GM03348 (cell line): ENCODE data around the gene TFDP1.
"Not testable (repeated sequence)": the region's sequence is repeated elsewhere in the genome, so short reads cannot be mapped to it uniquely, and the experiment has no call there.

Experiments used
- DNase-seq: peaks from one replicate; pipeline ENCODE4 v3.0.0; 2012; ENCODE audit warnings: low spot score

The TFDP1 gene

DNA sequence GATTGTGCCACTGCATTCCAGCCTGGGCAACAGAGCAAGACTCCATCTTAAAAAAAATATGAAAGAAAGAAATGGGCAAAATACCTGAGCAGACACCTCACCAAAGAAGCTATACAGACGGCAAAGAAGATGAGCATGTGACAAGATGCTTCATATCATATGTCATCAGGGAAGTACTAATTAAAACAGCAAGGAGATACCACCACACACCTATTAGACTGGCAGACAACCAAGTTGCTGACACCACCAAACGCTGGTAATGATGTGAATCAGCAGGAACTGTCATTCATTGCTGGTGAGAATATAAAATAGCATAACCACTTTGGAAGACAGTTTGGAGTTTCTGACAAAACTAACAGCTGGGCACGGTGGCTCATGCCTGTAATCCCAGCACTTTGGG lies 11.5 kb upstream of the TFDP1 start:
- DNase-seq, result no peak

- DNase-seq, result no peak
These were observed 8.0 kb upstream of the TFDP1 start for GRCh38 chr13:113576597-113576996.

DNA sequence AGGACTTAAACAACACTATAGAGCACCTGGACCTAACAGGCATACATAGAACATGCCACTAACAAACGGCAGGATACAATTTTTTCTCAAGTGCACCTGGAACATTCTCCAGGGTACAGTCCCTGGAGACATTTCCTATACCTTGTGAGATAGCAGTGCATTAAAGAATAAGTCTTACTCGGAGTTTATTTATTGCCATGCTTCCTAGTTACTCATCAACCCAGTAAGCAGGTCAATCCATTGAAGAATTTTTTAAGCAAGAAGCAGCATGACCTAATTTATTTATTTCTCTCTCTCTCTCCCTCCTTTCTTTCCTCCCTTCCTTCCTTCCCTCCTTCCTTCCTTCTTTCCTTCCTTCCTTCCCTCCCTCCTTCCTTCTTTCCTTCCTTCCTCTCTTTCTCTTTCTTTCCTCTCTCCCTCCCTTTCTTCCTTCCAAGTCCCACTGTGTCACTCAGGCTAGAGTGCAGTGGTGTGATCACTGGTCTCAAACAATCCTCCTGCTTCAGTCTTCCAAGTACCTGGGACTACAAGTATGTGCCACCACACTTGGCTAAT lies 6.6 kb upstream of the TFDP1 start:
- no peak for DNase-seq

DNA sequence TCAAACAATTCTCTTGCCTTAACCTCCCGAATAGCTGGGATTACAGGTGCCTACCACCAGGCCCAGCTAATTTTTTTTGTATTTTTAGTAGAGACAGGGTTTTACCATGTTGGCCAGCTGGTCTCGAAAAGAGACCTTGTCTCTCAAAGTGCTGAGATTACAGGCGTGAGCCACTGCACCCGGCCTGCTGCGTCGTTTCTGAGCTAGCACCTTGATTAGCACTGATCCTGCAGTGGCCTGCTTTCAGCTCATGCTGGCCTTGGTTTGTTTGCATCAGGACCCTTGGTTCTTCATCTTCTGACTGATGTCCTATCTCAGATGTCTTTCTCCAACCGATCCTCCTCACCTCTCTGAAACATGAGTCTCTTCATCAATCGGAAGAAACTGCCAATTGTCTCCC lies 4.9 kb upstream of the TFDP1 start:
- no peak for DNase-seq

DNA sequence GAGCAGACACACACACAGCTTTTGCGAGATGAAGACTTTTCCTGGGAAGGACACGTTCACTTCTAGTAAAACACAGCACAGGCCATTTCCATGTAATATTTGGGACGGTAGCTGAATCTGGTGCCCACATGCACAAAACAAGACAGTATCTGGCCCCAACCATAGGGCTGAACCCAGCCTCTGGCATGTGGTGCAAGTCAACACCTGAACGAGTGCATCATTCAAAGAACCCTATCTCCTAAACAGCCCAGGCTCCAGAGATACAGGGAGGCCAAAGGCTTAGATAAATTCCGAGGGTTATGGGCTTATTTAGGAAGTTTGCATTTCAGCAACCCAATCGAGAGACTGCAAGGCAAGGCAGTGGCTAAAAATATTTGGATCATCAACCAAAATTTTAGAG lies 2.7 kb upstream of the TFDP1 start:
- no peak for DNase-seq

- no peak for DNase-seq
These were observed 1.5 kb upstream of the TFDP1 start for GRCh38 chr13:113582841-113583631.

GRCh38 chr13:113584870-113585671 lies 518 bp downstream of the TFDP1 start:
- DNase-seq, result peak; percentile 64

- no peak for DNase-seq
These were observed 1.3 kb downstream of the TFDP1 start for GRCh38 chr13:113585896-113586295.

GRCh38 chr13:113586661-113587479 lies 2.3 kb downstream of the TFDP1 start:
- DNase-seq, result no peak

- no peak for DNase-seq
These were observed 4.0 kb downstream of the TFDP1 start for GRCh38 chr13:113588394-113589111.

DNA sequence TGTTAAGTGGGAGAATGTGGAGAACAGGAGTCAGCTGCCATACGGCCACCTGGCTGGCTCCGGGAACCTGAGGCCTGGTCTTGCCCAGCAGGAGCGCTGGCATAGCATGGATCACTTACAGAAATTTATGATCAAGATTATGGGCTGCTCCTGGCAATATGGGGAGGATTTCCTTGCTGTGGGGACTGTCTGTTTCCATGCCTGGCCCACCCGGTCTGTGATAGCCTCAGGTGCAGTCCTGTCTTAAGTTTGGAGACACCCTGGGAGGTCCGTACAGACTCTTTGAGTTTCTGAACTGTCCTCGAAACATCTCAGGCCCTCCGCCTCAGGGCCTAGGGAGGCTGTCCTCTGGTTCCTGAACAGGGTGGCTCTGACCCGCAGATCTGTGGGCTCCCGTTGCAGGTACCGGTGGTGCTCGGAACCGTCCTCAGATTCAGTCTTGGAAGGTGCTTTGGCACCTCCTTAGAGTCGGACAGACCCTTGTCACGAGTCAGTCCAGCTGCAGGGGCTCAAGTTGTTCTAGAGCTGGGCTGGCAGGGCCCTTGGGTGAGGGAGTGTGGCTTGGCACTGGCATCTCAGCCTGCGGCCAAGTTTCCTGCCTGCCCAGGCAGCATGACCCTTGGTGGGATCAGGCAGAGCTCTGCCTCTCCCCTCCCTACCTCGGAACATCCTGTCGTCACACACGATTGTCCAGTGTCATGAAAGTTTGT lies 4.9 kb downstream of the TFDP1 start:
- no peak for DNase-seq

DNA sequence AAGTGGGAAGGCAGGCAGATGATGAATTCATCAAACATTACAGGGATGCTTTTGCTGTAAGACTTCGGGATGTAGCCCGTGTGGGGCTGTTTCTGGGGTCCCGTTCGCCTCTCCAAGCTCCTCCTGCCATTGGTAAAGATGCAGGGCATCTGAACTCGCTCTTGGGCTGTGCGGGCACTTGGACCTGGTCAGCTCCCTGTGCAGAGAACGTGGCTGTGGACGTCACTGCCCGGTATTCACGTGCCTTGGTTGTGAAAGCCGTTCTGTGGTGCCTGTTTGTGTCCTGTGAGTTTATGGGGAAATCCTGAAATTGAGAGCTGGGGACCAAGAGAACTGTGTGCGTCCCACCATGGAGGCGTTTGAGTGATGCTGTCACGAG lies 5.4 kb downstream of the TFDP1 start:
- no peak for DNase-seq

DNA sequence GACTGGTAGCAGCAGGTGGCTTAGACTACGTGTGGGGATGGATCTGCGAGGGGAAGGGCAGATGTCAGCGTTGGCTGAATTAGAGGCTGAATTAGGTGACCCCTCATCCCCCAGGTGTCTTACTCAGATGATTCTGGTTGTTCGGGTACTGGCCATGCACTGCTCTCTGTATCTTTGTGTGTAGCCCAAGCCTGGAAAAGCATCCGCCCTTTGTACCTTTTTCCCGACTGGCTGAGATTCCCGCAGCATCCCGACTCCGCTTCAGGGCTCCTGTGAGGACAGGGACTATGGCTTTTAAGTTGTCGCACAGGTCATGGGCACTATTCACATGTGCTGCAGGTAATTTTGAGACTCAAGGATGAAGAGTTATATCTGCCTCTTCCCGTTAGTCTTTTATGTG lies 7.2 kb downstream of the TFDP1 start:
- no peak for DNase-seq

GRCh38 chr13:113592571-113592970 lies 8.0 kb downstream of the TFDP1 start:
- DNase-seq, result no peak

GRCh38 chr13:113594066-113594821 lies 9.7 kb downstream of the TFDP1 start:
- DNase-seq, result not testable (repeated sequence)

- DNase-seq, result no peak
These were observed 10.6 kb downstream of the TFDP1 start for GRCh38 chr13:113595131-113595530.

DNA sequence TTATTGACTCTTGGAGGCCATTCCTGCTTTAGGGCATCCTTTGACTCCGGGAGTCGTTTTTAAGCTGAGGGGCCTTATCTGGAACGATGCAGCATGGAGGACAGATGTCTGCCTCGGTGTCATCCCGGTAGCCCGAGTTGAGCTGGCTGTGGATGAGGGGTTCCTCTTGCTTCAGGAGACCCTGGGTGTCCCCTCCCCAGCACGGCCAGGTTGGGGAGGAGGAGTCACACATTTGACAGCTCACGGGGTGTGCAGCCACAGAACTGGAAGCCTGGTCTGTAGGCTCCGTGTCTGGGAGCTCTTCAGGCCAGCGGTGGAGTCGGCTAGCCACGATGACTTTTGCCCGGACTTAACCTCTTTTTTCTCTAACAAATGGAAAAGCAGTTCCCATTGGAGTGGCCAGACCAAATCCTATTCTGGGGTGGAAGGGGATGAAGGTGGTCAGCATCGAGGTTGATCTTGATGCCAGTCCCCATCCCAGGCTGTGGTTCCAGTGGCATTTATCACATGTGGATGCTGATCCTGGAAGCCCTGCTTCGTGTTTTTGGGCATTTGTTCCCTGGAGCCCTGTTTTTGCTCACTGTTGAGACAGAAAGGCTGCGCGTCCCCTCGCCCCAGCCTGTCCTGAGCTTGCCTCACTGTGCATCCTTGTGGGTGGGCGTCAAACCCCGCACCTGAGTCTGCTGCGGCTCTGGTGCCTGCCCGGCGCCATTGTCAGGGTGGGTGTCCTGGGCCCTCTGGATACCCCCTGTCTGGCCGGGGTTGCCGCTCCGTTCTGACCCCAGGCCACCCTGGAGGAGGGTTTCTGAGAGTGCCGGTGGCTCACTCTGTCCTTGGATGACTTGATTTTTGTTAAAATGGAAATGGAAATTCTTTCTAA lies 12.0 kb downstream of the TFDP1 start:
- no peak for DNase-seq

DNA sequence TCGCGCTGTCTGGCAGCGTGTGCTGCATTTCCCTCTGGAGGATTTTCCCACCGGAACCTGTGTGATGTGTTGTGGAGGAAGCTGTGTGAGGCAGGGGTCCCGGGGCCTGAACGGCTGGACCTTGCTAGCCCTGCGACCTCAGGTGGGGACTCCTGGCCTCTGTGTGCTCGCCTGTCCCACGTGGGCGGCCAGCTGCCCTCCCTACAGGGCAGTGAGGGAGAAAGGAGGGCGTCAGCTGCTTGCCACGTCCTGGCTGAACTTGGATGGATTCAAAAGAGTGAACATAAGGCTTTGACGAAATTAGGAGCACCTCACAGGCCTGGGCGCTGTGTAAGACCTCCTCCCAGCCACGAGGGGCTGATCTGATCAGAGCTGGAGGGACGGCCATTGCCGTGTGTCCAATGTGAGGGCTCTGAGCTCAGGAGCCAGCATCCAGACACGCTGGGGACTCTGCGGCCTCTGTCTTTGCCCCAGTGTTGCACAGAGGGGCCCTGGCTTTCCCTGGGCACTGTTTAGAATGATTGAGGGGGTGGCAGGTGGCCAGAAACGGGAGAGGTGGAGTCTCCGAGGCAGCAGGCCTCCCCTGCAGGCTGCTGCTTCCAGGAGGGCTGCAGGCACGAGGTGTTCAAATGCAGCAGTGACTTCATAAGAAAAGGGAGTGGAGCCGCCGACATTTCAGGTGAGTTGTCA lies 13.0 kb downstream of the TFDP1 start:
- no peak for DNase-seq

DNA sequence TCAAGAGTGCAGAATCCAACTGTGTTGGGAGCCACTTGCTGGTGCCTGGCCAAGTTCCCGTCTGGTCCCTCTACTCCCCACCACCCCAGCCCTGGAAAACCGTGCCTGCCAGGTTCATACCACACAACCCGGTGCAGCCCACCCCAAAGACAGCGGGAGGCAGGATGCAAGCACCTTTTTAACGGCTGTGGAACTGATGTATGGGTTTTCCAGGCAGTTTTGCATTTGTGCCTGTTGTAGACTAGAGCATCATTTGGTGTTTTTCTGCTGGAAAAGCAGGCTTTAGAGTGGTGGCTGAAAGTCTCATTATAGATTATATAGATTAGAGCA lies 13.5 kb downstream of the TFDP1 start:
- no peak for DNase-seq
